ENCODE data around the gene MERTK.

DNA sequence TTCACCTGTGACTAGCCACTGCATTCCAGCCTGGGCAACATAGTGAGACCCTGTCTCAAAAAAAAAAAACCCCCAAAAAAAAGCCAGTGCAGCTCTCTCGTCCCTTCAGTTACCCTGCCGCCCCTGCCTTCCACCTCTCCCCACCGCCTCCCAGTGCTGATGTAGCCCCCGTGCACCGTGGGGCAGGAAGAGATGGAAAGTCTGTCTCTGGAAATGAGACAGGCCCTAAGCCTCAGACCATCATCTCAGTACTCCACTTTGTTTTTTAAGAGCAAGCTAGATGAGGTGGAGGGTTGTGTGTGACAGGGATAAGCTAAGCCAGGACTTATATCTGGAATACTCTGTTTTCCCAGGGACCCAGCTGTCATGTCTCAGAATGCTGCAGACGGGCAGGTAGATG is 32.0 kb downstream of the MERTK start:
- TF ChIP-seq, protein P1, sequence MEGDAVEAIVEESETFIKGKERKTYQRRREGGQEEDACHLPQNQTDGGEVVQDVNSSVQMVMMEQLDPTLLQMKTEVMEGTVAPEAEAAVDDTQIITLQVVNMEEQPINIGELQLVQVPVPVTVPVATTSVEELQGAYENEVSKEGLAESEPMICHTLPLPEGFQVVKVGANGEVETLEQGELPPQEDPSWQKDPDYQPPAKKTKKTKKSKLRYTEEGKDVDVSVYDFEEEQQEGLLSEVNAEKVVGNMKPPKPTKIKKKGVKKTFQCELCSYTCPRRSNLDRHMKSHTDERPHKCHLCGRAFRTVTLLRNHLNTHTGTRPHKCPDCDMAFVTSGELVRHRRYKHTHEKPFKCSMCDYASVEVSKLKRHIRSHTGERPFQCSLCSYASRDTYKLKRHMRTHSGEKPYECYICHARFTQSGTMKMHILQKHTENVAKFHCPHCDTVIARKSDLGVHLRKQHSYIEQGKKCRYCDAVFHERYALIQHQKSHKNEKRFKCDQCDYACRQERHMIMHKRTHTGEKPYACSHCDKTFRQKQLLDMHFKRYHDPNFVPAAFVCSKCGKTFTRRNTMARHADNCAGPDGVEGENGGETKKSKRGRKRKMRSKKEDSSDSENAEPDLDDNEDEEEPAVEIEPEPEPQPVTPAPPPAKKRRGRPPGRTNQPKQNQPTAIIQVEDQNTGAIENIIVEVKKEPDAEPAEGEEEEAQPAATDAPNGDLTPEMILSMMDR (IDR thresholded peaks at IDR 0.05) = no peak
- TF ChIP-seq POLR2A (IDR thresholded peaks at IDR 0.05) (no peak), POLR2AphosphoS5 (IDR thresholded peaks at IDR 0.05) (no peak)
